Measurements from ENCODE around the gene KCNMA1. TPM values are rescaled to one million over a fixed set of nuclear protein-coding genes. Genes with fewer than 3 reads are reported as not detected.

The KCNMA1 gene
- total RNA-seq, 3 donors from 2014 or later = 45.4 to 312 (median 62.4) TPM

GRCh38 chr10:77173615-77174461, 463.8 kb downstream of the KCNMA1 start:
- no peaks in the 10 kb centered on the region for H3K4me1 ChIP-seq (ENCODE audit: low read depth)
- DNase-seq (peak in 2 of 3 donors; percentile 68 to 84), ATAC-seq (peak; percentile 88)
- no peaks in the 10 kb centered on the region for H3K36me3 ChIP-seq (ENCODE audit: low read depth)
- TF ChIP-seq, protein P1, sequence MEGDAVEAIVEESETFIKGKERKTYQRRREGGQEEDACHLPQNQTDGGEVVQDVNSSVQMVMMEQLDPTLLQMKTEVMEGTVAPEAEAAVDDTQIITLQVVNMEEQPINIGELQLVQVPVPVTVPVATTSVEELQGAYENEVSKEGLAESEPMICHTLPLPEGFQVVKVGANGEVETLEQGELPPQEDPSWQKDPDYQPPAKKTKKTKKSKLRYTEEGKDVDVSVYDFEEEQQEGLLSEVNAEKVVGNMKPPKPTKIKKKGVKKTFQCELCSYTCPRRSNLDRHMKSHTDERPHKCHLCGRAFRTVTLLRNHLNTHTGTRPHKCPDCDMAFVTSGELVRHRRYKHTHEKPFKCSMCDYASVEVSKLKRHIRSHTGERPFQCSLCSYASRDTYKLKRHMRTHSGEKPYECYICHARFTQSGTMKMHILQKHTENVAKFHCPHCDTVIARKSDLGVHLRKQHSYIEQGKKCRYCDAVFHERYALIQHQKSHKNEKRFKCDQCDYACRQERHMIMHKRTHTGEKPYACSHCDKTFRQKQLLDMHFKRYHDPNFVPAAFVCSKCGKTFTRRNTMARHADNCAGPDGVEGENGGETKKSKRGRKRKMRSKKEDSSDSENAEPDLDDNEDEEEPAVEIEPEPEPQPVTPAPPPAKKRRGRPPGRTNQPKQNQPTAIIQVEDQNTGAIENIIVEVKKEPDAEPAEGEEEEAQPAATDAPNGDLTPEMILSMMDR (IDR thresholded peaks at IDR 0.05) = peak; percentile 58
- H3K9me3 ChIP-seq = no peaks in the 10 kb centered on the region
- intact Hi-C loops (cut with DNase I, micrococcal nuclease) = loop anchor here (2.0 to 10.0 kb wide), 6 partner anchors 71 to 541 kb away; no protein-coding TSS in a partner anchor
- no peak overlapping the region for H3K4me3 ChIP-seq

GRCh38 chr10:77172086-77172485, 465.5 kb downstream of the KCNMA1 start:
- H3K4me1 ChIP-seq (ENCODE audit: low read depth) = peaks cover 11% of the 10 kb centered on the region
- TF ChIP-seq, protein P1 (IDR thresholded peaks at IDR 0.05) = no peak
- no peaks in the 10 kb centered on the region for H3K9me3 ChIP-seq
- H3K36me3 ChIP-seq (ENCODE audit: low read depth) = no peaks in the 10 kb centered on the region
- DNase-seq = no peak
- no peak overlapping the region for H3K4me3 ChIP-seq
- intact Hi-C loops (cut with DNase I, micrococcal nuclease) = loop anchor here (2.0 to 10.0 kb wide), 6 partner anchors 73 to 543 kb away; no protein-coding TSS in a partner anchor
- no peak for ATAC-seq

- Histone ChIP-seq H3K36me3 (ENCODE audit: low read depth) (no peaks in the 10 kb centered on the region), H3K4me3 (no peak overlapping the region), H3K4me1 (ENCODE audit: low read depth) (peaks cover 11% of the 10 kb centered on the region), H3K9me3 (no peaks in the 10 kb centered on the region)
- TF ChIP-seq, protein P1 (IDR thresholded peaks at IDR 0.05) = no peak
- DNase-seq (no peak), ATAC-seq (no peak)
- intact Hi-C loops (cut with DNase I, micrococcal nuclease) = no loop called here
Observed at GRCh38 chr10:77168861-77169260, 468.7 kb downstream of the KCNMA1 start.

DNA sequence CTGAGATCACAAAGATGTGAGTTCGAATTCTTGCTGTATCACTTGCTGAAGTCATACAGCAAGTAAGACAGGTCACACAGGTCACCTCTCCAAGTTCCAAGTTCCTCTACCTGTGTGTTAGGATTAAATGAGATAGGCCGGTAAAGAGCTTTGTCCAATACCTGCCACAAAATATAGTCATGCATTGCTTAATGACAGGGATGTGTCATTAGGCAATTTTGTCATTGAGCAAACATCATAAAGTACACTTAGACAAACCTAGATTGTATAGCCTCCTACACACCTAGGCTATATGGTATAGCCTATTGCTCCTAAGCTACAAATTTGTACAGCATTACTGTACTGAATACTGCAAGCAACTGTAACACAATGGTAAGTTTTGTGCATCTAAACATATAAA, 469.4 kb downstream of the KCNMA1 start:
- no peak for DNase-seq

GRCh38 chr10:77165445-77166208, 472.0 kb downstream of the KCNMA1 start:
- no peaks in the 10 kb centered on the region for H3K9me3 ChIP-seq

More for the DNA sequence above, 469.4 kb downstream of the KCNMA1 start:
- Histone ChIP-seq H3K36me3 (ENCODE audit: low read depth) (no peaks in the 10 kb centered on the region), H3K4me3 (no peak overlapping the region), H3K9me3 (no peaks in the 10 kb centered on the region), H3K4me1 (ENCODE audit: low read depth) (peaks cover 13% of the 10 kb centered on the region)
- ATAC-seq = peak; percentile 82
- intact Hi-C loops (cut with DNase I, micrococcal nuclease) = no loop called here
- TF ChIP-seq, protein P1 (IDR thresholded peaks at IDR 0.05) = no peak

More at GRCh38 chr10:77165445-77166208, 472.0 kb downstream of the KCNMA1 start:
- TF ChIP-seq, protein P1 (IDR thresholded peaks at IDR 0.05) = peak; percentile 38
- DNase-seq (peak in 1 of 3 donors; percentile 75), ATAC-seq (peak; percentile 58)
- H3K4me3 ChIP-seq = no peak overlapping the region
- no peaks in the 10 kb centered on the region for H3K36me3 ChIP-seq (ENCODE audit: low read depth)
- H3K4me1 ChIP-seq (ENCODE audit: low read depth) = peaks cover 19% of the 10 kb centered on the region
- intact Hi-C loops (cut with DNase I, micrococcal nuclease) = no loop called here
